Hepatocyte (in vitro differentiated cells): ENCODE results near the gene NKPD1. TPM values are rescaled to one million over a fixed set of nuclear protein-coding genes. Genes with fewer than 3 reads are reported as not detected.

ENCODE experiments used
- DNase-seq: peaks from one replicate; pipeline ENCODE4 v3.0.0-alpha.2; 2016; ENCODE audit warnings: low spot score
- H2AFZ ChIP-seq: fragments of 200-600 bp; sonication (generic); 2 replicates; pipeline ENCODE4 v1.6.0; 2016; ENCODE audit warnings: antibody characterized with exemption, mild to moderate bottlenecking
- H3K27ac ChIP-seq: fragments of 200-600 bp; sonication (generic); 2 replicates; pipeline ENCODE4 v1.5.1; 2016; ENCODE audit warnings: mild to moderate bottlenecking
- H3K27me3 ChIP-seq: fragments of 200-600 bp; sonication (generic); 2 replicates; pipeline ENCODE4 v1.6.1; 2016
- H3K36me3 ChIP-seq: fragments of 200-600 bp; sonication (generic); replicated peaks from 2 replicates; pipeline ENCODE4 v1.5.1; 2016; ENCODE audit warnings: low read depth; ENCODE audit not compliant: insufficient read depth
- H3K4me1 ChIP-seq: fragments of 200-600 bp; sonication (generic); 2 replicates; pipeline ENCODE4 v1.5.1; 2016; ENCODE audit warnings: mild to moderate bottlenecking, moderate library complexity; ENCODE audit not compliant: insufficient read depth
- H3K4me2 ChIP-seq: fragments of 200-600 bp; sonication (generic); 2 replicates; pipeline ENCODE4 v1.6.0; 2016
- H3K4me3 ChIP-seq: fragments of 200-600 bp; sonication (generic); 2 replicates; pipeline ENCODE4 v1.5.1; 2016; ENCODE audit warnings: mild to moderate bottlenecking
- H3K79me2 ChIP-seq: fragments of 200-600 bp; sonication (generic); 2 replicates; pipeline ENCODE4 v1.6.0; 2017; ENCODE audit warnings: mild to moderate bottlenecking
- H3K9me2 ChIP-seq: fragments of 200-600 bp; sonication (generic); replicated peaks from 2 replicates; pipeline ENCODE4 v1.6.0; 2017; ENCODE audit warnings: mild to moderate bottlenecking; ENCODE audit not compliant: insufficient read depth
- H3K9me3 ChIP-seq: fragments of 200-600 bp; sonication (generic); 2 replicates; pipeline ENCODE4 v1.5.1; 2016; ENCODE audit warnings: low read depth, mild to moderate bottlenecking
- H4K20me1 ChIP-seq: fragments of 200-600 bp; sonication (generic); 2 replicates; pipeline ENCODE4 v1.6.0; 2016; ENCODE audit warnings: mild to moderate bottlenecking; ENCODE audit not compliant: insufficient read depth, poor library complexity, severe bottlenecking
- CTCF ChIP-seq: fragments of 200-600 bp; sonication (generic); IDR thresholded peaks from 2 replicates; pipeline ENCODE4 v1.5.1; 2016; ENCODE audit warnings: antibody characterized with exemption, mild to moderate bottlenecking; ENCODE audit not compliant: poor library complexity
- EZH2 ChIP-seq: fragments of 200-600 bp; sonication (generic); IDR thresholded peaks from 2 replicates; pipeline ENCODE4 v1.6.1; 2016; ENCODE audit warnings: antibody characterized with exemption, mild to moderate bottlenecking, borderline replicate concordance
- EZH2phosphoT487 ChIP-seq: fragments of 200-600 bp; sonication (generic); IDR thresholded peaks from one replicate; pipeline ENCODE4 v1.6.1; 2018; ENCODE audit warnings: antibody characterized with exemption, mild to moderate bottlenecking, low read depth, moderate library complexity; ENCODE audit not compliant: unreplicated experiment, severe bottlenecking
- WGBS: methylation state at CpG from one replicate; pipeline ENCODE4 v1.1.6; 2016; ENCODE audit warnings: low lambda C conversion rate; ENCODE audit errors: missing lambda C conversion rate; 5-methylcytosine and 5-hydroxymethylcytosine counted together
- polyA plus RNA-seq: library from polyadenylated mRNA; unstranded; fragments of >200 nt; fragmentation: Nextera tagmentation; extraction: Ambion mirVana; gene quantifications from 2 replicates; pipeline ENCODE4 v1.2.1, GENCODE V29; 2016
- total RNA-seq: library from RNA; depleted of rRNA; stranded (reverse); fragments of >200 nt; gene quantifications from 2 replicates; pipeline ENCODE4 v1.2.3, GENCODE V29; 2014

NKPD1 gene
- total and polyA plus RNA-seq, 2 experiments from 2014 or later, result 0.27 to 0.50 TPM

- no peak for DNase-seq
- Histone ChIP-seq H2AFZ (no peak overlapping the region), H4K20me1 (no peaks in the 10 kb centered on the region), H3K27me3 (no peaks in the 10 kb centered on the region), H3K4me2 (no peak overlapping the region), H3K9me3 (no peaks in the 10 kb centered on the region), H3K27ac (no peak overlapping the region), H3K4me3 (no peak overlapping the region), H3K79me2 (no peaks in the 10 kb centered on the region), H3K36me3 (no peaks in the 10 kb centered on the region), H3K9me2 (no peaks in the 10 kb centered on the region), H3K4me1 (peaks cover 9% of the 10 kb centered on the region)
- WGBS, result 91% methylated on average over 10 of the region's 10 CpGs
- TF ChIP-seq EZH2 (no peak), CTCF (no peak), EZH2phosphoT487 (no peak)
These were observed 834 bp downstream of the NKPD1 start for GRCh38 chr19:45159971-45160324.

- Histone ChIP-seq H3K9me3 (no peaks in the 10 kb centered on the region), H4K20me1 (no peaks in the 10 kb centered on the region), H3K4me3 (no peak overlapping the region), H3K27ac (no peak overlapping the region), H3K27me3 (no peaks in the 10 kb centered on the region), H3K79me2 (no peaks in the 10 kb centered on the region), H3K9me2 (no peaks in the 10 kb centered on the region), H3K4me2 (no peak overlapping the region), H3K4me1 (peaks cover 3% of the 10 kb centered on the region), H2AFZ (no peak overlapping the region), H3K36me3 (no peaks in the 10 kb centered on the region)
- DNase-seq, result no peak
- WGBS, result 89% methylated on average over 11 of the region's 12 CpGs
- TF ChIP-seq CTCF (no peak), EZH2phosphoT487 (no peak)
These were observed 1.4 kb downstream of the NKPD1 start for GRCh38 chr19:45159210-45159970.

- H3K4me2 ChIP-seq, result no peak overlapping the region
- H3K27me3 ChIP-seq, result no peaks in the 10 kb centered on the region
- H3K4me3 ChIP-seq, result no peak overlapping the region
- no peak for DNase-seq
- H3K36me3 ChIP-seq, result no peaks in the 10 kb centered on the region
- H3K9me2 ChIP-seq, result no peaks in the 10 kb centered on the region
- no peaks in the 10 kb centered on the region for H3K79me2 ChIP-seq
- 95% methylated on average over 20 of the region's 27 CpGs for WGBS
- H3K27ac ChIP-seq, result no peak overlapping the region
- no peaks in the 10 kb centered on the region for H4K20me1 ChIP-seq
- peaks cover 6% of the 10 kb centered on the region for H3K4me1 ChIP-seq
- no peaks in the 10 kb centered on the region for H3K9me3 ChIP-seq
- no peak overlapping the region for H2AFZ ChIP-seq
- TF ChIP-seq CTCF (no peak), EZH2phosphoT487 (no peak), EZH2 (no peak)
These were observed 2.1 kb downstream of the NKPD1 start for GRCh38 chr19:45158503-45159209.
